ENCODE measurements around the gene RALGAPB. TPM values are rescaled to one million over a fixed set of nuclear protein-coding genes. Genes with fewer than 3 reads are reported as not detected.

The RALGAPB gene
- polyA plus RNA-seq, 1 of the 3 experiments (the other 2 are of a cell fraction), result 10.8 TPM

GRCh38 chr20:38489181-38489580 is 16.5 kb downstream of the RALGAPB start:
- Histone ChIP-seq H3K27me3 (ENCODE audit: insufficient read depth) (no peaks in the 10 kb centered on the region), H3K4me3 (ENCODE audit: low read depth in 2 of 2, low read length in 1 of 2) (no peak overlapping the region), H3K4me2 (no peak overlapping the region), H4K20me1 (ENCODE audit: insufficient read depth) (peaks cover 44% of the 10 kb centered on the region), H3K9me3 (no peaks in the 10 kb centered on the region), H3F3A (replicated peaks; ENCODE audit: insufficient read depth) (no peaks in the 10 kb centered on the region), H3K9ac (no peak overlapping the region), H3K79me2 (ENCODE audit: insufficient read depth) (peaks cover 74% of the 10 kb centered on the region), H3K36me3 (replicated peaks in 1 of 2; ENCODE audit: control insufficient read depth in 1 of 2, insufficient read depth in 2 of 2, low read length in 1 of 2) (peaks cover 38 to 48% of the 10 kb centered on the region in 2 experiments), H3K27ac (ENCODE audit: low read depth in 2 of 2, low read length in 1 of 2) (no peak overlapping the region), H3K9me2 (no peaks in the 10 kb centered on the region), H2AFZ (ENCODE audit: low read depth) (no peak overlapping the region), H3K4me1 (ENCODE audit: control insufficient read depth in 1 of 2, insufficient read depth in 2 of 2, low read depth in 1 of 2, low read length in 1 of 2) (no peaks in the 10 kb centered on the region; a peak in 2 of 4 replicates)
- no peak for DNase-seq
- CTCF ChIA-PET, result interaction anchor here (1.0 kb wide), 1 partner anchor 43 kb away, joined by 4 read pairs; no protein-coding TSS in a partner anchor
- TF ChIP-seq, protein P1, sequence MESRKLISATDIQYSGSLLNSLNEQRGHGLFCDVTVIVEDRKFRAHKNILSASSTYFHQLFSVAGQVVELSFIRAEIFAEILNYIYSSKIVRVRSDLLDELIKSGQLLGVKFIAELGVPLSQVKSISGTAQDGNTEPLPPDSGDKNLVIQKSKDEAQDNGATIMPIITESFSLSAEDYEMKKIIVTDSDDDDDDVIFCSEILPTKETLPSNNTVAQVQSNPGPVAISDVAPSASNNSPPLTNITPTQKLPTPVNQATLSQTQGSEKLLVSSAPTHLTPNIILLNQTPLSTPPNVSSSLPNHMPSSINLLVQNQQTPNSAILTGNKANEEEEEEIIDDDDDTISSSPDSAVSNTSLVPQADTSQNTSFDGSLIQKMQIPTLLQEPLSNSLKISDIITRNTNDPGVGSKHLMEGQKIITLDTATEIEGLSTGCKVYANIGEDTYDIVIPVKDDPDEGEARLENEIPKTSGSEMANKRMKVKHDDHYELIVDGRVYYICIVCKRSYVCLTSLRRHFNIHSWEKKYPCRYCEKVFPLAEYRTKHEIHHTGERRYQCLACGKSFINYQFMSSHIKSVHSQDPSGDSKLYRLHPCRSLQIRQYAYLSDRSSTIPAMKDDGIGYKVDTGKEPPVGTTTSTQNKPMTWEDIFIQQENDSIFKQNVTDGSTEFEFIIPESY (IDR thresholded peaks at IDR 0.05; ENCODE audit: borderline replicate concordance, low read depth), result no peak
- TF ChIP-seq MEF2A (IDR thresholded peaks at IDR 0.05; ENCODE audit: borderline replicate concordance, low read depth) (no peak), TEAD4 (IDR thresholded peaks at IDR 0.05; ENCODE audit: borderline replicate concordance, insufficient read depth) (no peak), MXI1 (IDR thresholded peaks at IDR 0.05; ENCODE audit: low read depth, low read length) (no peak), TCF12 (IDR thresholded peaks at IDR 0.05) (no peak), CHD2 (IDR thresholded peaks at IDR 0.05; ENCODE audit: low read length, partially characterized antibody) (no peak), GABPA (IDR thresholded peaks at IDR 0.05; ENCODE audit: low read depth) (no peak), FOXM1 (IDR thresholded peaks at IDR 0.05; ENCODE audit: low read depth) (no peak), JUND (IDR thresholded peaks at IDR 0.05) (no peak), EZH2phosphoT487 (IDR thresholded peaks at IDR 0.05; ENCODE audit: borderline replicate concordance, low read depth) (no peak), FOSL2 (IDR thresholded peaks at IDR 0.05; ENCODE audit: borderline replicate concordance, low read depth) (no peak), PBX3 (IDR thresholded peaks at IDR 0.05) (no peak), YY1 (IDR thresholded peaks at IDR 0.05; ENCODE audit: low read depth) (no peak), ELF1 (IDR thresholded peaks at IDR 0.05) (no peak)
- 100% methylated on average over 3 of the region's 3 CpGs for WGBS (ENCODE audit: low lambda C conversion rate)
- POLR2A ChIA-PET, result no interaction called here

- Histone ChIP-seq H2AFZ (ENCODE audit: low read depth) (no peak overlapping the region), H3K79me2 (ENCODE audit: insufficient read depth) (peaks cover 8% of the 10 kb centered on the region), H3K27me3 (ENCODE audit: insufficient read depth) (no peaks in the 10 kb centered on the region), H3K9me3 (no peaks in the 10 kb centered on the region), H3F3A (replicated peaks; ENCODE audit: insufficient read depth) (no peaks in the 10 kb centered on the region), H3K4me3 (ENCODE audit: low read depth in 2 of 2, low read length in 1 of 2) (no peak overlapping the region), H4K20me1 (ENCODE audit: insufficient read depth) (0 out of 2 replicates have a peak, but pooled peaks cover under 1% of the 10 kb centered on the region), H3K4me2 (no peak overlapping the region), H3K9ac (no peak overlapping the region), H3K27ac (ENCODE audit: low read depth in 2 of 2, low read length in 1 of 2) (no peak overlapping the region), H3K36me3 (replicated peaks in 1 of 2; ENCODE audit: control insufficient read depth in 1 of 2, insufficient read depth in 2 of 2, low read length in 1 of 2) (peaks cover 60 to 80% of the 10 kb centered on the region in 2 experiments), H3K9me2 (no peaks in the 10 kb centered on the region), H3K4me1 (ENCODE audit: control insufficient read depth in 1 of 2, insufficient read depth in 2 of 2, low read depth in 1 of 2, low read length in 1 of 2) (no peaks in the 10 kb centered on the region)
- CTCF ChIA-PET, result interaction anchor here (0.6 to 1.7 kb wide), 2 partner anchors 46 to 51 kb away, joined by 3 to 4 read pairs; no protein-coding TSS in a partner anchor
- POLR2A ChIA-PET, result no interaction called here
- 93% methylated on average over 8 of the region's 8 CpGs for WGBS (ENCODE audit: low lambda C conversion rate)
- TF ChIP-seq, protein P1 (IDR thresholded peaks at IDR 0.05; ENCODE audit: borderline replicate concordance, low read depth), result no peak
- TF ChIP-seq EP300 (IDR thresholded peaks at IDR 0.05; ENCODE audit: borderline replicate concordance in 1 of 2, low read depth in 1 of 2, low read length in 1 of 2) (no peak), SMC3 (IDR thresholded peaks at IDR 0.05; ENCODE audit: low read depth, low read length) (no peak)
- DNase-seq, result no peak
Observed at GRCh38 chr20:38497246-38497935, 24.7 kb downstream of the RALGAPB start.

Data from SK-N-SH (cell line).